DND-41 (cell line): ENCODE results near the gene SEL1L.

ENCODE experiments used
- ATAC-seq: fragments of 200-7000 bp; cut with Tn5 transposase; 3 replicates; pipeline ENCODE4 v1.9.1; 2021; ENCODE audit warnings: low read depth; ENCODE audit not compliant: insufficient read depth
- DNase-seq: peaks from one replicate; pipeline ENCODE4 v3.0.0-alpha.2; 2020
- H2AFZ ChIP-seq: 2 replicates; pipeline ENCODE4 v1.6.0; 2012; ENCODE audit warnings: low read depth, low read length
- H3K27ac ChIP-seq: 2 replicates; pipeline ENCODE4 v1.5.1; 2012; ENCODE audit warnings: low read length, inconsistent platforms
- H3K27me3 ChIP-seq: fragments of 200-600 bp; sonication (generic); 2 replicates; pipeline ENCODE4 v1.6.0; 2012; ENCODE audit warnings: low read length, mild to moderate bottlenecking, inconsistent platforms; ENCODE audit not compliant: insufficient read depth, poor library complexity
- H3K36me3 ChIP-seq: 2 replicates; pipeline ENCODE4 v1.5.1; 2012; ENCODE audit warnings: low read length, inconsistent platforms; ENCODE audit not compliant: insufficient read depth
- H3K4me1 ChIP-seq: 2 replicates; pipeline ENCODE4 v1.5.1; 2012; ENCODE audit warnings: mild to moderate bottlenecking, low read length; ENCODE audit not compliant: insufficient read depth
- H3K4me2 ChIP-seq: 2 replicates; pipeline ENCODE4 v1.6.0; 2012; ENCODE audit warnings: mild to moderate bottlenecking, moderate library complexity, low read length, inconsistent platforms; ENCODE audit not compliant: insufficient read depth
- H3K4me3 ChIP-seq, 2 experiments: fragments of 200-600 bp in 1 of 2; shearing (Covaris generic) in 1 of 2; 2 replicates each; pipeline ENCODE4 v1.5.1; 2012 to 2016; ENCODE audit warnings: inconsistent platforms in 2 of 2, low read length in 2 of 2, mild to moderate bottlenecking in 2 of 2, low read depth in 1 of 2, moderate library complexity in 1 of 2
- H3K79me2 ChIP-seq: 2 replicates; pipeline ENCODE4 v1.6.0; 2012; ENCODE audit warnings: low read length, inconsistent platforms; ENCODE audit not compliant: insufficient read depth
- H3K9ac ChIP-seq: 2 replicates; pipeline ENCODE4 v1.6.0; 2012; ENCODE audit warnings: low read depth, mild to moderate bottlenecking, inconsistent platforms, low read length, moderate library complexity
- H3K9me3 ChIP-seq: 2 replicates; pipeline ENCODE4 v1.5.1; 2012; ENCODE audit warnings: low read length, moderate library complexity, mild to moderate bottlenecking, inconsistent platforms; ENCODE audit not compliant: insufficient read depth, severe bottlenecking
- H4K20me1 ChIP-seq: 2 replicates; pipeline ENCODE4 v1.6.0; 2012; ENCODE audit warnings: low read length; ENCODE audit not compliant: insufficient read depth
- CTCF ChIP-seq: IDR thresholded peaks from 2 replicates; pipeline ENCODE4 v1.5.1; 2012; ENCODE audit warnings: borderline replicate concordance, low read length, moderate library complexity, mild to moderate bottlenecking; ENCODE audit not compliant: poor library complexity, severe bottlenecking; ENCODE audit errors: extremely low read depth
- EZH2 ChIP-seq: IDR thresholded peaks from 3 replicates; pipeline ENCODE4 v1.6.1; 2012; ENCODE audit warnings: borderline replicate concordance, low read depth, mild to moderate bottlenecking, moderate library complexity, low read length, inconsistent platforms; ENCODE audit not compliant: severe bottlenecking

Gene SEL1L

GRCh38 chr14:81452341-81453133 lies 81.1 kb downstream of the SEL1L start:
- H2AFZ ChIP-seq = peak overlapping the region; percentile 79
- no peaks in the 10 kb centered on the region for H3K79me2 ChIP-seq
- ATAC-seq = peak; percentile 7; the same call in 1 of the 3 replicates
- no peak overlapping the region for H3K4me3 ChIP-seq
- TF ChIP-seq EZH2 (no peak), CTCF (no peak)
- H3K9me3 ChIP-seq = no peaks in the 10 kb centered on the region
- no peaks in the 10 kb centered on the region for H3K36me3 ChIP-seq
- peak overlapping the region; percentile 40 for H3K4me2 ChIP-seq
- no peaks in the 10 kb centered on the region for H4K20me1 ChIP-seq
- H3K9ac ChIP-seq = no peak overlapping the region
- peaks cover 4% of the 10 kb centered on the region for H3K4me1 ChIP-seq
- H3K27me3 ChIP-seq = peaks cover 11% of the 10 kb centered on the region
- DNase-seq = no peak
- H3K27ac ChIP-seq = no peak overlapping the region

- no peak overlapping the region for H3K4me2 ChIP-seq
- ATAC-seq = no peak
These were observed 82.7 kb downstream of the SEL1L start for GRCh38 chr14:81450976-81451375.

GRCh38 chr14:81450100-81450531 lies 83.5 kb downstream of the SEL1L start:
- Histone ChIP-seq H3K9me3 (no peaks in the 10 kb centered on the region), H3K36me3 (no peaks in the 10 kb centered on the region), H3K27ac (no peak overlapping the region), H3K27me3 (peaks cover 11% of the 10 kb centered on the region), H4K20me1 (no peaks in the 10 kb centered on the region), H2AFZ (no peak overlapping the region), H3K4me1 (peaks cover 4% of the 10 kb centered on the region), H3K4me3 (no peak overlapping the region), H3K79me2 (no peaks in the 10 kb centered on the region), H3K4me2 (no peak overlapping the region), H3K9ac (no peak overlapping the region)
- ATAC-seq (no peak), DNase-seq (no peak)
- TF ChIP-seq EZH2 = no peak
- TF ChIP-seq CTCF = no peak

More at GRCh38 chr14:81450976-81451375, 82.7 kb downstream of the SEL1L start:
- Histone ChIP-seq H3K9ac (no peak overlapping the region), H3K4me3 (no peak overlapping the region), H2AFZ (no peak overlapping the region), H3K79me2 (no peaks in the 10 kb centered on the region), H3K9me3 (no peaks in the 10 kb centered on the region), H4K20me1 (no peaks in the 10 kb centered on the region), H3K4me1 (peaks cover 4% of the 10 kb centered on the region), H3K36me3 (no peaks in the 10 kb centered on the region), H3K27ac (no peak overlapping the region), H3K27me3 (peaks cover 11% of the 10 kb centered on the region)
- no peak for DNase-seq
- TF ChIP-seq CTCF (no peak), EZH2 (no peak)
